ENCODE measurements around the gene FES. TPM values are rescaled to one million over a fixed set of nuclear protein-coding genes. Genes with fewer than 3 reads are reported as not detected.

FES gene
- total RNA-seq, 1 donor from 2014 or later: 65.1 TPM

DNA sequence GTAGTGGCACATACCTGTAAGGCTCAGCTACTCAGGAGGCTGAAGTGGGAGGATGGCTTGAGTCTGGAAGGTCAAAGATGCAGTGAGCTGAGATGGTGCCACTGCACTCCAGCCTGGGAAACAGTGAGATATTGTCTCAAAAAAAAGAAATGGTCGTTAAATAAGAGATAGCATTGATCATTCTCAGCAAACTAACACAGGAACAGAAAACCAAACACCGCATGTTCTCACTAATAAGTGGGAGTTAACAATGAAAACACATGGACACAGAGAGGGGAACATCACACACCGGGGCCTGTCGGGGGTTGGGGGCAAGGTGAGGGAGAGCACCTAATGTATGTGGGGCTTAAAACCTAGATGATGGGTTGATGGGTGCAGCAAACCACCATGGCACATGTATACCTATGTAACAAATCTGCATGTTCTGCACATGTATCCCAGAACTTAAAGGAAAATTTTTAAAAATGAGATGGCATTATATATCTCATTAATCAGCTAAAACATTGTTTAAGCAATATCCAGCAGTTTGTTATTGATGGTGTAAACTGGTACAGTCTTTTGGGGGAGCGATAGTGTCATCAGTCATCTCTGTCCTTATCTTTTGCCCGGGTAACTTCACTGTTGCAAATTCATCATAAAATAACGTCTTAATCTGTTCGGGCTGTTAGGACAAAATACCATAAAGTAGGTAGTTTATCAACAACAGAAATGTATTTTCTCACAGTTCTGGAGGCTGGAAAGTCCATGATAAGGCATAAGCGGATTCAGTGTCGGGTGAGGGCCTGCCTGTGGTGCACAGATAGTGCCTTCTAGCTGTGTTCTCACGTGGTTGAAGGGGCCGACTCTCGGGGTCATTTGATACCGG, 17.1 kb downstream of the FES start:
- peaks cover 0 to 12% of the 10 kb centered on the region in 2 donors for H3K4me1 ChIP-seq
- no peaks in the 10 kb centered on the region for H3K9me3 ChIP-seq
- no peak for DNase-seq (ENCODE audit: low spot score in 2 of 2)
- H3K4me3 ChIP-seq: peak overlapping the region; percentile 82 to 89
- TF ChIP-seq, protein P1, sequence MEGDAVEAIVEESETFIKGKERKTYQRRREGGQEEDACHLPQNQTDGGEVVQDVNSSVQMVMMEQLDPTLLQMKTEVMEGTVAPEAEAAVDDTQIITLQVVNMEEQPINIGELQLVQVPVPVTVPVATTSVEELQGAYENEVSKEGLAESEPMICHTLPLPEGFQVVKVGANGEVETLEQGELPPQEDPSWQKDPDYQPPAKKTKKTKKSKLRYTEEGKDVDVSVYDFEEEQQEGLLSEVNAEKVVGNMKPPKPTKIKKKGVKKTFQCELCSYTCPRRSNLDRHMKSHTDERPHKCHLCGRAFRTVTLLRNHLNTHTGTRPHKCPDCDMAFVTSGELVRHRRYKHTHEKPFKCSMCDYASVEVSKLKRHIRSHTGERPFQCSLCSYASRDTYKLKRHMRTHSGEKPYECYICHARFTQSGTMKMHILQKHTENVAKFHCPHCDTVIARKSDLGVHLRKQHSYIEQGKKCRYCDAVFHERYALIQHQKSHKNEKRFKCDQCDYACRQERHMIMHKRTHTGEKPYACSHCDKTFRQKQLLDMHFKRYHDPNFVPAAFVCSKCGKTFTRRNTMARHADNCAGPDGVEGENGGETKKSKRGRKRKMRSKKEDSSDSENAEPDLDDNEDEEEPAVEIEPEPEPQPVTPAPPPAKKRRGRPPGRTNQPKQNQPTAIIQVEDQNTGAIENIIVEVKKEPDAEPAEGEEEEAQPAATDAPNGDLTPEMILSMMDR (IDR thresholded peaks at IDR 0.05): no peak
- no peaks in the 10 kb centered on the region for H3K27me3 ChIP-seq
- H3K27ac ChIP-seq: peak overlapping the region; percentile 82 to 96
- intact Hi-C loops (cut with DNase I): loop anchor here (1.0 kb wide), 2 partner anchors 31 to 93 kb away; partner anchors contain the start of genes HDDC3 and PRC1
- peaks cover 14 to 15% of the 10 kb centered on the region in 2 donors for H3K36me3 ChIP-seq

DNA sequence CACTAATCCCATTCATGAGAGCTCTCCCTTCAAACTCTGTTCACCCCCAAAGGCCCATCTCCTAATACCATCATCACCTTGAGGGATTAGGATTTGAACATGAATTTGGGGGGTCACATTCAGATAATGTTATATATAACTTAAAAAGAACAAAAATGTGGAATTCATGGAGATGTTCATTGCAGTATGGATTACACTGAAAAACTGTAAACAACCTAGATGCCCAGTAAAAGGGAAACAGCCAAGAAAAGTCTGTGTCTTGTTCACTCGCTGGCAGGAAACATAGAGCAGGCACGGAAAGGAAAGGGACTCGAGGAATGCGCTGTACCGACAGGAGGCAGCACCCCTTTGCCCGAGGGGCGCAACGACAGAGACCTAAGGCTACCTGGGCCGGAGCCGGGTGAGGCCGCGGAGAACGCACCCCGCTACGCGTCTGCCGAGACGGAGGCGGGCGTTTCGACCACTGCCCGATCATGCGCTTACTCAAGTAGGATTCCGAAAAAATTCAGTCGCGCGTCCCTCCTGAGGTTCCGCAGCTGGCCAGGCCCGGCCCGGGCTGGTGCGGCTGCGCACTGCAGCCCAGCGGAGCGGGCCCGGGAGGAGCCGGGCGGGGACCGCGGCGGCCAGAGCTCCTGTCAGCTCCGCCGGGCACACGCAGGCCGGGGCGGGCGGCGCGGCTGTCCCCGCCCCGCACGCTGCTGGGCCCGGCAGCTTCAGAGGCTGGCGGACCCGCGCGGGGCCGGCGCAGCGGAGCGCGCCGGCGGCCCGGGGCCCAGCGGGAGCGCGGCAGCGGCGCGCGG, 17.9 kb downstream of the FES start:
- Histone ChIP-seq H3K27me3 (no peaks in the 10 kb centered on the region), H3K4me3 (peak overlapping the region; percentile 82 to 89), H3K27ac (peak overlapping the region; percentile 82 to 96), H3K4me1 (peaks cover 0 to 12% of the 10 kb centered on the region in 2 donors), H3K9me3 (no peaks in the 10 kb centered on the region), H3K36me3 (peaks cover 21 to 24% of the 10 kb centered on the region in 2 donors)
- intact Hi-C loops (cut with DNase I): loop anchor here (1.0 kb wide), 2 partner anchors 30 to 92 kb away; partner anchors contain the start of genes HDDC3 and PRC1
- TF ChIP-seq, protein P1 (IDR thresholded peaks at IDR 0.05): peak; percentile 72 to 86 (median 82)
- DNase-seq (ENCODE audit: low spot score in 2 of 2): peak in 1 of 2 donors; percentile 85

DNA sequence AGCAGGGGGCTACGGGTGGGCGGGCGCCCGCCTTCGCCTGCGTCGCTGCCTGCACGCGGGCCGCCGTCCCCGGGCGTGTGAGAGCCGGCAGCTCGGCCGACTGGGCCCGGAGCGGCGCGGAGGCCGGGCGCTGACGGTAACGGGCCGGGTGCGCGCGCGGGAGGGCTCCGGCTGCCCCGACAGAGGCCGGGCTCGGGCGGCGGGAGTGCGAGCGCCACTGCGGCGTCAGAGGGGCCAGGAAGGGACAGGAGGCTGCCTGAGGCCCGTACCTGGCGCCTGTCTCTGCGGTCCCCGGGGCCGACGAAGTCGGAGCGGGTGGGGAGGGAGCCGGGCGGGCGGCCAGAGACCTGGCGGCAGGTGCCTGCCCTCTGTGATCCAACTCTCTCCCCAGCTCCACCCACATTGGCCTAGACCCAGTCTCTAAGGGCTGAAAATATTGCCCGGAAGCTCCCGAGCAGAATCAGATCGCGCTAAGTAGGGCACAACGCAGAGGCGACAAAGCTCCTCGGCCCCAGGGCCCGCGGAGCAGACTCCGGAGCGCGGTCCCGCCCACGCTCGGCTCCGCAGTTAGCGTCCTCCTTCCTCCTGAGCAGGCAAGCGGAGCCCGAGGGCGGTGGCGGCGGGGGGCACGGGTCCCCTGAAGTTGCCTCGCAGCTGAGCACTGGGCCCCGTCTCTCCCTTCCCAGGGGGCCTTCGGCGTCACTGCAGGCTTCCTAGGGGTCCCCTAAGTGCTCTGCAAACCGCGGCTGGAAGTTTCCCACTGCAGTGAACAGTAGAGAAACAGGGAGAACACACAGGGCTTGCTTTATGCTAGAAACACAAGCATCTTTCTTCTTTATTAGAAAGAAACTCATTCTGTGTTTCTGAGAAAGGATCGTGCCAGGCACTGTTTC, 18.8 kb downstream of the FES start, which contains the start of gene MAN2A2:
TSS of gene MAN2A2 (plus strand) at position 463 of the 893 bp plus-strand sequence. CDS start 906 bp downstream, outside the sequence.
- peaks cover 0 to 12% of the 10 kb centered on the region in 2 donors for H3K4me1 ChIP-seq
- intact Hi-C loops (cut with DNase I): loop anchor here (1.0 kb wide), 2 partner anchors 29 to 91 kb away; partner anchors contain the start of genes HDDC3 and PRC1
- peak in 1 of 2 donors; percentile 81 for DNase-seq (ENCODE audit: low spot score in 2 of 2)

DNA sequence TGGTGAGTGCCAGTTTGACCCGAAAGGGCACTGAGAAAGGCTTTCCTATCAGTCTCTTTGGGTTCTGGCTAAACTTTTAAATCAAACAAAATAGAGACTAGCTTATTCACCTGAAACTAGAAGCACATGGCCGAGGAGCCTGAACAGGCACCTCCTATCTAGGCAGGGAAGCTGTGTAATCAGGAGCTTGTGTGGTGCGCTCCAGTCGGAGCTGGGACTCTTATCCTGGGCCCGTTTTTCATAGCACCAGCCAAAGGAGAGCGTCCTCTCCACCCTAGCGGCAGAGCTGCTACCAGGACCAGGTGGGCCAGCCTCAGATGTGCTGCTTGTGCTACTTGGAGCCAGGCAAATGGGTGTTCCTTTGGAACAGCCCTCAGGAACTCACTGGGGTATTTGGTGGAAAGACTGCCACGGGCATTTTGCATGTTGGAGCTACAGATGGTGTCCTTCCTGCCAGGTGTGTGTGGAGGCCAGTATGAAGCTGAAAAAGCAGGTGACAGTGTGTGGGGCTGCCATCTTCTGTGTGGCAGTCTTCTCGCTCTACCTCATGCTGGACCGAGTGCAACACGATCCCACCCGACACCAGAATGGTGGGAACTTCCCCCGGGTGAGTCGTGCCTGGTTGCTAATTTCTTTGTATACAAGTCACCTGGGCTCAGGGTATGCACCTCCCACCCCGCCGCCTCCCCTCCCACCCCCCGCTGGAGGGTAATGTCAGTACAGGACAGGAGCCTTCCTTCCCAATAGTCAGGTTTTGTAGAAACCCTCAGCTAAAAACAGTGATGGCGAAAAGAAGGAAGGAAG, 19.6 kb downstream of the FES start:
- H3K36me3 ChIP-seq: peaks cover 28 to 36% of the 10 kb centered on the region in 2 donors
- no peaks in the 10 kb centered on the region for H3K27me3 ChIP-seq
- H3K27ac ChIP-seq: peak overlapping the region; percentile 90 to 96
- intact Hi-C loops (cut with DNase I): no loop called here
- TF ChIP-seq, protein P1 (IDR thresholded peaks at IDR 0.05): no peak
- peaks cover 0 to 12% of the 10 kb centered on the region in 2 donors for H3K4me1 ChIP-seq
- no peak for DNase-seq (ENCODE audit: low spot score in 2 of 2)
- H3K9me3 ChIP-seq: no peaks in the 10 kb centered on the region
- H3K4me3 ChIP-seq: peak overlapping the region; percentile 82 to 89

More for the DNA sequence above, 18.8 kb downstream of the FES start, which contains the start of gene MAN2A2:
- H3K27me3 ChIP-seq: no peaks in the 10 kb centered on the region
- H3K4me3 ChIP-seq: peak within 1 kb of the TSS; percentile 82 to 89
- peak within 1 kb of the TSS; percentile 90 to 96 for H3K27ac ChIP-seq
- TF ChIP-seq, protein P1 (IDR thresholded peaks at IDR 0.05): no peak
- peaks cover 28 to 30% of the 10 kb centered on the region in 2 donors for H3K36me3 ChIP-seq
- H3K9me3 ChIP-seq: no peaks in the 10 kb centered on the region

Data from ascending aorta (tissue), 2 donors.